Ishikawa (cell line): ENCODE results near the gene DERL3.
A peak's percentile ranks its signal among the peaks of the same experiment; 100 is the strongest.

ENCODE experiments used
- CEBPB ChIP-seq: IDR thresholded peaks from 2 replicates; pipeline ENCODE4 v1.6.1; 2012
- CREB1 ChIP-seq: IDR thresholded peaks from 2 replicates; pipeline ENCODE4 v1.6.1; 2012; ENCODE audit warnings: low read depth
- EGR1 ChIP-seq: IDR thresholded peaks from 2 replicates; pipeline ENCODE4 v1.6.1; 2012
- EP300 ChIP-seq: IDR thresholded peaks from 2 replicates; pipeline ENCODE4 v1.6.1; 2012; ENCODE audit warnings: borderline replicate concordance
- FOXM1 ChIP-seq: IDR thresholded peaks from 2 replicates; pipeline ENCODE4 v1.6.1; 2012; ENCODE audit warnings: low read depth, borderline replicate concordance
- MAX ChIP-seq: IDR thresholded peaks from 2 replicates; pipeline ENCODE4 v1.6.1; 2012
- NFIC ChIP-seq: IDR thresholded peaks from 2 replicates; pipeline ENCODE4 v1.6.1; 2012
- RAD21 ChIP-seq: IDR thresholded peaks from 2 replicates; pipeline ENCODE4 v1.6.1; 2012; ENCODE audit warnings: low read depth
- REST ChIP-seq: IDR thresholded peaks from 2 replicates; pipeline ENCODE4 v1.6.1; 2012; ENCODE audit warnings: low read depth, mild to moderate bottlenecking
- TAF1 ChIP-seq: IDR thresholded peaks from 2 replicates; pipeline ENCODE4 v1.6.1; 2012; ENCODE audit warnings: low read depth, mild to moderate bottlenecking
- TCF12 ChIP-seq: IDR thresholded peaks from 2 replicates; pipeline ENCODE4 v1.6.1; 2012; ENCODE audit warnings: low read depth
- TEAD4 ChIP-seq: IDR thresholded peaks from 2 replicates; pipeline ENCODE4 v1.6.1; 2012
- YY1 ChIP-seq: IDR thresholded peaks from 2 replicates; pipeline ENCODE4 v1.6.1; 2012; ENCODE audit warnings: low read depth
- ZBTB7A ChIP-seq: IDR thresholded peaks from 2 replicates; pipeline ENCODE4 v1.6.1; 2012; ENCODE audit warnings: low read depth
- TF ChIP-seq, protein P1 (sequence below): IDR thresholded peaks from 2 replicates; pipeline ENCODE4 v1.6.1; 2012

Gene DERL3

DNA sequence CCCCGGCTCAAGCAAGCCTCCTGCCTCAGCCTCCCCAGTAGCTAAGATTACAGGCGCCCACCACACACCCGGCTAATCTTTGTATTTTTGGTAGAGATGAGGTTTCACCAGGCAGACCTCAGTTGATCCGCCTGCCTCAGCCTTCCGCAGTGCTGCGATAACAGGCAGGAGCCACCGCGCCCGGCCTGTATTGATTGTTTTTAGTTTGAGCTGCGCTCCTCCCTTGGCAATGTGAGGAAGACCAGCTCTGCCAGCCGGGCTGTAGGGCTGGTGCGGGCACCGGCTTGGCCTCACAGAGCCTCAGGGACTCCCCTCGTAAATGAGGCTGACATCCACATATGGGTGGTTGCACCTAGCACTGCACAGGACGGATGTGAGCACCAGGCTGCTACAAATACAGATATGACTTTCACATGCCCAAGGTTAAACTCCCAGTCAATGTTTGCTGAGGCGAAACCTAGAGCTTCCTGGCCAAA lies 11.4 kb upstream of the DERL3 start:
- TF ChIP-seq, protein P1, sequence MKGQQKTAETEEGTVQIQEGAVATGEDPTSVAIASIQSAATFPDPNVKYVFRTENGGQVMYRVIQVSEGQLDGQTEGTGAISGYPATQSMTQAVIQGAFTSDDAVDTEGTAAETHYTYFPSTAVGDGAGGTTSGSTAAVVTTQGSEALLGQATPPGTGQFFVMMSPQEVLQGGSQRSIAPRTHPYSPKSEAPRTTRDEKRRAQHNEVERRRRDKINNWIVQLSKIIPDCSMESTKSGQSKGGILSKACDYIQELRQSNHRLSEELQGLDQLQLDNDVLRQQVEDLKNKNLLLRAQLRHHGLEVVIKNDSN: no peak
- TF ChIP-seq YY1 (no peak), REST (no peak), CEBPB (no peak), ZBTB7A (no peak), FOXM1 (no peak), EP300 (no peak)

DNA sequence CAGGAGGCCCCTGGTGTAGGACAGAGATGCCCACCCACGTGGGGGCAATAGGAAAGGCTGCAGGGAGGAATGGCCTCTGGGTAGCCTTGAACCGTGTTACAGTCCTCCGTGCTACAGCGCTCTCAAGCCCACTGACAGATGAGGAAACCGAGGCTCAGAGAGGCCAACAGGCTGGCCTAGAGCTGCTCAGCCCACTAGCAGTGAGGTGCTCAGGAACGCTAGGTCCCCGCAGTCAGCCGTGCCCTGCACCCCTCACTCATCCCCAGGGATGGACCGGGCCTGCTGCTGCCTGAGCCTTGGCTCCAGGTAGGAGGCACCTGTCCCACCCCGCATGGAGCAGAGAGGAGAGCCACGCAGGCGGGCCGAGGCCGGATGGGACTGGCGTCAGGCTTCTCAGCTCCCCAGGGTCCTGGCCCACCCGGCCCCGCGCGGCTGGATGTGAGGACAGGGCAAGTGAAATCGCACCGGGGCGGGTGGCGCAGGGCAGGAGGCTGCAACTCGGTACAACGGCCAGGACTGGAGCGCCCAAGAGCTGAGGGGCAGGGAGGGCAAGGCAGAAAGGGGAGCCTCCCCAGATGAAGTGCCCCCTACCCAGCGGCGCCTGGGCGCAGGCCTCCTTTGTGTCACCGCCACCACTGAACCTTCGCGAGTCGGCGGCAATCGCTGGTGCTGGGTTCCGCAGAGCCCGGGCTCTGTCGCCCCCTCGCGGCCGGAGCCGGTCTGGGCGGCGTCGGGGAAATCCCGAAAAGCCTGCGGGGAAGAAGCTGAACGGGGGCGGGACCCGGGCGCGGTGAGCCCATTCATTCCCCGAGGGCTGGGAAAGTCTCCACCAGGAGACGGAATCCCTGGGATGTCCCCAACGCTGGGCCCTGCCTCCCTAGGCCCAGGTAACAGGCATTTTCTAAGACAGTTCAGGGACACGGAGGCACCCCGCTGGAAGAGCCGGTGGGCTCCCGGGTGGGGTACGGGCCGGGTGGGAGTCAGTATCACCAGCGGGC lies 10.5 kb upstream of the DERL3 start:
- TF ChIP-seq TCF12: no peak
- TF ChIP-seq EGR1: peak; percentile 45
- peak; percentile 95 for TF ChIP-seq RAD21
- TF ChIP-seq NFIC: no peak
- 0 out of 2 replicates have a peak, but pooled peaks have one; percentile 25 for TF ChIP-seq MAX

- TF ChIP-seq FOXM1 (no peak), ZBTB7A (no peak), TAF1 (no peak), TEAD4 (no peak), TCF12 (no peak), CEBPB (no peak), YY1 (no peak), EP300 (no peak), NFIC (no peak), EGR1 (no peak), MAX (no peak), CREB1 (no peak), REST (no peak), RAD21 (no peak)
- TF ChIP-seq, protein P1: no peak
These were observed 9.4 kb upstream of the DERL3 start for GRCh38 chr22:23847991-23848864.

- TF ChIP-seq YY1 (no peak), CEBPB (no peak), FOXM1 (no peak), RAD21 (no peak), CREB1 (no peak), EP300 (no peak), TAF1 (no peak), ZBTB7A (no peak), MAX (no peak), EGR1 (no peak), TCF12 (no peak), TEAD4 (no peak), NFIC (no peak), REST (no peak)
- TF ChIP-seq, protein P1: no peak
These were observed 8.6 kb upstream of the DERL3 start for GRCh38 chr22:23847310-23847920.
